GM12865 (cell line): ENCODE measurements around the gene MXI1.

Experiments used
- DNase-seq: peaks from one replicate; pipeline ENCODE4 v3.0.0; 2010; ENCODE audit warnings: low read depth
- H3K4me3 ChIP-seq: 2 replicates; pipeline ENCODE4 v1.5.1; 2011; ENCODE audit warnings: mild to moderate bottlenecking, low read depth, low read length, control low read depth
- TF ChIP-seq, protein P1 (sequence below): IDR thresholded peaks from 2 replicates; pipeline ENCODE4 v1.5.1; 2011; ENCODE audit warnings: low read length, control low read depth, low read depth, inconsistent platforms; ENCODE audit not compliant: insufficient read depth; ENCODE audit errors: missing control alignments

The MXI1 gene

DNA sequence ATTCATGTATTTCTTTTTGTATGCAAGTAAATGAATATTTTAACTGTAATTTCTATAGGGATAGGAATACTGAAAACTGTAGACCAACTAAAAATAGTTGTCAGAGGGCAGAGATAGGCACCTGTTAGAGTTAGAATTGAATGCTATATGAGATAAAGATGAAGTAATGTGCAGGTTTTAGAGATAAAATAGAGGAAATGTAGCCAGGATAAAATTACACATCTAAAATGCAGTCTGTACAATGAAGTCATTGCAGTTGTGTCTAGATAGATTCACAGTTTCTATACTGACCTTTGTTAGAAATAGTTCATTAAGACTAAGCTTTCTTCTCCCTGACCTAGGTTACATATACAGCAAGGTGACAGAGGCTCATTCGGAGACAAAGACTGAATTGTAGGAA is 51.1 kb downstream of the MXI1 start:
- TF ChIP-seq, protein P1, sequence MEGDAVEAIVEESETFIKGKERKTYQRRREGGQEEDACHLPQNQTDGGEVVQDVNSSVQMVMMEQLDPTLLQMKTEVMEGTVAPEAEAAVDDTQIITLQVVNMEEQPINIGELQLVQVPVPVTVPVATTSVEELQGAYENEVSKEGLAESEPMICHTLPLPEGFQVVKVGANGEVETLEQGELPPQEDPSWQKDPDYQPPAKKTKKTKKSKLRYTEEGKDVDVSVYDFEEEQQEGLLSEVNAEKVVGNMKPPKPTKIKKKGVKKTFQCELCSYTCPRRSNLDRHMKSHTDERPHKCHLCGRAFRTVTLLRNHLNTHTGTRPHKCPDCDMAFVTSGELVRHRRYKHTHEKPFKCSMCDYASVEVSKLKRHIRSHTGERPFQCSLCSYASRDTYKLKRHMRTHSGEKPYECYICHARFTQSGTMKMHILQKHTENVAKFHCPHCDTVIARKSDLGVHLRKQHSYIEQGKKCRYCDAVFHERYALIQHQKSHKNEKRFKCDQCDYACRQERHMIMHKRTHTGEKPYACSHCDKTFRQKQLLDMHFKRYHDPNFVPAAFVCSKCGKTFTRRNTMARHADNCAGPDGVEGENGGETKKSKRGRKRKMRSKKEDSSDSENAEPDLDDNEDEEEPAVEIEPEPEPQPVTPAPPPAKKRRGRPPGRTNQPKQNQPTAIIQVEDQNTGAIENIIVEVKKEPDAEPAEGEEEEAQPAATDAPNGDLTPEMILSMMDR = no peak
- no peak overlapping the region for H3K4me3 ChIP-seq
- no peak for DNase-seq

DNA sequence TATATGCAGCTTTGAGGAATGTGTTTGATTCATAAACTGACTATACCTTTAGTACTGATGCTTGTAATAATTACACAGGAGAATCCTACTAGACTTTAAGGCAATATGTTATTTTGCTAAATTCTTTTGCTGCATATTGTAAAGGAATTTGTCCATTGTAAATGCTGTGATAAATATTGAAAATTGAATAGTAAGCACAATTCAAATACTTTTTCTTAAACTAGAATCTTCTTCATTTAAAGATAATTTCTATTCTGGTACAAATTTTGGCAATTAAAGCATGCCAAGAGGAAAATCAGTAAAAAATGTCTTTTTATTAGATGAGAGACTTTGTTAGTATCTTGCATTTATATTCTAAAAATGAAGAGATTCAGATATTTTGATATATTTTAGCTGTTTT is 51.9 kb downstream of the MXI1 start:
- no peak for DNase-seq
- TF ChIP-seq, protein P1 = no peak
- no peak overlapping the region for H3K4me3 ChIP-seq

DNA sequence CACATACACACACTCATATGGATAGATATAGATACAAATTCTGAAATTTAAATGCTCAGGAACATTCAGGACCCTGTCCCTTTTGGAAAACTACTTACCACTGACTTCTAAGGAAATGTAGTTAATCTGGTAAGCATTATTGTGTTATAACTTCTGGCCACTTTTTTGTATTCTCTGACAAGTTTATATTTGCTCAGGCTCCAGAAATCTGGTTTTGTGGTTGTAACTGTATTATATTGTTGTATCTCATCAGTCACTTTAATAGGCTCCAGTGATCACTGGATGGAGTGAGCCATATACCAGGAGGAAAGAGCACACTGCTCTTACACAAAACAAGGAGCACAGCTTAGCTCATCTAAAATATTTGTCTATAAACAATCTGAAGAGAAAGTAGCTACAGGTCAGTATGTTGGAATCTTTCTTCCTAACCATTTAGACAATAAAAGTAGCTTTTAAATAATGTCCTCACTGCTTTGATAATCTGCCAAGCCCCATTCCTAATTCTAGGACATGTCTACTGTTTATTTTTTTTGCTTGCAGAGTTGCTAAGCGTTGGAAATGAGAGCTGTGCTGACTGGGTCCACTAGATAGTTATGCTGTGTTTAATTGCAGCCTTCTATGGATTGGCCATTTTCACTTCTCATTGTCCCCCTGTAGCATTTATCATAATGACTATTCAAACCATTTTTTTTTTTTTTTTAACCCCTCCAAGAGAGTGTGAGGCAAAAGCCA is 53.5 kb downstream of the MXI1 start:
- TF ChIP-seq, protein P1 = no peak
- no peak for DNase-seq
- no peak overlapping the region for H3K4me3 ChIP-seq

DNA sequence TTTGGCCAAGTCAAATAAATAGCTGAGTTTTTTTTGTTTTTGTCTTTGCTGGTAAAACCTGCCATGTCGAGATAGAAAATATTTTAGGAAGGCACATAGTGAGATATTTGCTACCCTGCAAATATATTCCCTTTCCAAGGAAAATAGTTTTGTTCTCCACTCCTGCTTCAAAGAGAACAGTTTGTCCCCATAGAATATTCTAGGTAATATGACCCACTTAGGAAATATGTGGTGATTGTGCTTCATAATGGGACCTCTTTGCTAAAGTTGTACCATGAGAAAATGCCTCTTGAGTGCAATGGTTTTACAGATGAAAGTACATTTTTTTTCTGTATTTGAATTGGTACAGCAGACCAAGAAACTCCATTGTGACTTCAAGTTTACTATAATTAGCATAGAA is 55.8 kb downstream of the MXI1 start:
- H3K4me3 ChIP-seq = no peak overlapping the region
- TF ChIP-seq, protein P1 = no peak
- no peak for DNase-seq

DNA sequence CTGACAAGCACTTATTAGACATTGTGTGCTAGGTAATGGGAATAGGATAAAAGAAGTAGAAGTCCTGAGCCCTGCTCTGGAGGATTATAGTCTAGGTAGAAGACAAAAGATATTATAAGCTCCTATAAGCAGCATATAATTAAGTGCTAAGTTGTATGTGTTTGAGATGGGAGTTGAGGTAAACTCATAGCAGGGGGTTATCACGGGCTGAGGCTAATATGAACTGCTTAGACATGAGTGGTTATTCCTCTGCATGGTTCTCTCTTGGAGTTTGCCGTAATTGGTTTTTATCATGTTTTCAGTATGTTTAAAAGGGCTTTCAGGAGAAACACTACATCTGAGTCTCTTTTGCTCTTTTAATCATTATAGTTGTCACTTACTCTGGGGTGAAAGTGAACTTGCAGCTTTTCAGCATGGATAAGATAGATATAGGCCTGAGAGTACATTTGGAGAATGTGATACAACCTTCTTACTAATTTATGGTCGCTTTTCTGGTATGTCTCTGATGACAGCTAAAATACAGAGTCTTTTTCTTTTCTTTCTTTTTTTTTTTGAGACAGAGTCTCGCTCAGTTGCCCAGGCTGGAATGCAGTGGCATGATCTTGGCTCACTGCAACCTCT is 58.3 kb downstream of the MXI1 start:
- TF ChIP-seq, protein P1 = no peak
- DNase-seq = no peak
- H3K4me3 ChIP-seq = no peak overlapping the region

DNA sequence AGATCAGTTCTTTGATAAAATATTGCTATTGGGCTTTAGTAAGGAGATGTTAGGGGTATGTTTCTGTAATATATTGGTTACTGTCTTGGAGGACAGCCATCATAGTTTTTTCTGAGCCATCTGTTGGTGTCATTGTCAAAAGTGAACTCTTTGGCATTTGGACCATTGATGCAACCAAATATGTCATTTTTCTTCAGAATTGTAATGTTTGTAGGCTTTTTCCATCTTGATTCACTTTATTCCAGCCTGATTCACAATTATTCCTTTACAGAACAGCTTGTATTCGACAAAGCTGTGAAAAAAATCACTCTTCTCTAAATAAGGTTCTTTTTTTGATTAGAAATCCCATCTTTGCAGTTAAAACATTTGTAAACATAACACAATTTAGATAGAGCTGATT is 59.9 kb downstream of the MXI1 start:
- no peak overlapping the region for H3K4me3 ChIP-seq
- no peak for DNase-seq
- TF ChIP-seq, protein P1 = no peak
